Thymus (tissue), 2 donors: ENCODE results near the gene FAM117B. TPM values are rescaled to one million over a fixed set of nuclear protein-coding genes. Genes with fewer than 3 reads are reported as not detected.

Source experiments
- polyA plus RNA-seq: library from polyadenylated mRNA; stranded (reverse); fragments of 200-250 nt; gene quantifications from one replicate; pipeline ENCODE4 v1.2.3, GENCODE V29; 2013
- total RNA-seq: library from RNA; stranded (reverse); fragments of 120-200 nt; gene quantifications from one replicate; pipeline ENCODE4 v1.2.4, GENCODE V29; 2013
- donor health status: healthy.

FAM117B gene
- total and polyA plus RNA-seq, 2 donors: 5.7 to 12.0 TPM

Other genes with a start within 250 kb of the FAM117B start
- gene ICA1L, start 236.8 kb downstream of the FAM117B start, total RNA-seq: 2.6 TPM
- gene ICA1L, start 236.8 kb downstream of the FAM117B start, polyA plus RNA-seq: 6.1 TPM